HepG2 (cell line): ENCODE measurements around the gene LIMCH1. TPM values are rescaled to one million over a fixed set of nuclear protein-coding genes. Genes with fewer than 3 reads are reported as not detected.

ENCODE experiments used
- ATAC-seq: fragments of 200-7000 bp; cut with Tn5 transposase; 3 replicates; pipeline ENCODE4 v1.9.1; 2020; ENCODE audit warnings: mild to moderate bottlenecking, moderate library complexity
- BruUV-seq: library from RNA; stranded (reverse); fragments of 400-500 nt; replicated peaks from 2 replicates; lab custom pipeline; 2021; lab: Mats Ljungman, UMichigan
- CTCF ChIA-PET: fragments of 300-600 bp; formaldehyde crosslinking; extraction: SDS; loops from one replicate; lab custom pipeline; 2021; ENCODE audit warnings: low total read pairs, inconsistent platforms, low intra/inter-chr PET ratio; lab: Yijun Ruan, JAX
- POLR2A ChIA-PET: fragments of 350-600 bp; sonication (Branson Sonifier 250); formaldehyde crosslinking; loops from one replicate; lab custom pipeline; 2020; ENCODE audit warnings: antibody characterized with exemption, inconsistent platforms; lab: Yijun Ruan, JAX
- DNase-seq: peaks from one replicate; pipeline ENCODE4 v3.0.0-alpha.2; 2015; ENCODE audit warnings: low spot score
- FAIRE-seq: peaks from 3 replicates; lab custom pipeline; 2011; peaks lifted over from hg19 to GRCh38; lab: Jason Lieb, UNC
- H2AFZ ChIP-seq: one replicate; pipeline ENCODE4 v1.6.1; 2011; ENCODE audit warnings: low read length, inconsistent platforms
- H3K27ac ChIP-seq: fragments of 300-600 bp; 3 replicates; pipeline ENCODE4 v1.8.0; 2011; ENCODE audit warnings: mixed run types, mild to moderate bottlenecking, mixed read lengths, low read length, inconsistent platforms; ENCODE audit not compliant: insufficient read depth; ENCODE audit errors: extremely low read length
- H3K27me3 ChIP-seq, 2 experiments: fragments of 200-600 bp in 1 of 2; 2 replicates in 1 of 2; 3 replicates in 1 of 2; pipeline versions ENCODE4 v1.6.0 to v1.8.0; 2011; ENCODE audit warnings: low read length in 2 of 2, mild to moderate bottlenecking in 2 of 2, moderate library complexity in 2 of 2, inconsistent platforms in 1 of 2; ENCODE audit not compliant: insufficient read depth in 2 of 2, control insufficient read depth in 1 of 2
- H3K36me3 ChIP-seq, 2 experiments: fragments of 200-600 bp in 1 of 2; replicated peaks in 1 of 2; 2 replicates in 1 of 2; 3 replicates in 1 of 2; pipeline versions ENCODE4 v1.5.1 to v1.8.0; 2011; ENCODE audit warnings: low read length in 2 of 2, inconsistent platforms in 1 of 2; ENCODE audit not compliant: insufficient read depth in 2 of 2, control insufficient read depth in 1 of 2
- H3K4me1 ChIP-seq: 2 replicates; pipeline ENCODE4 v1.5.1; 2012; ENCODE audit warnings: low read length, inconsistent platforms; ENCODE audit not compliant: insufficient read depth
- H3K4me2 ChIP-seq: 2 replicates; pipeline ENCODE4 v1.6.0; 2011; ENCODE audit warnings: low read depth, low read length, inconsistent platforms
- H3K4me3 ChIP-seq, 3 experiments: fragments of 200-600 bp in 1 of 3; sonication (generic), shearing (Covaris generic) in 1 of 3; replicated peaks in 1 of 3; 2 replicates each; pipeline ENCODE4 v1.5.1; 2011 to 2016; ENCODE audit warnings: low read length in 3 of 3, inconsistent platforms in 2 of 3, low read depth in 2 of 3, mild to moderate bottlenecking in 2 of 3, control low read depth in 1 of 3, mixed read lengths in 1 of 3; ENCODE audit not compliant: insufficient read depth in 1 of 3
- H3K79me2 ChIP-seq: one replicate; pipeline ENCODE4 v1.6.1; 2011; ENCODE audit warnings: low read length, inconsistent platforms; ENCODE audit not compliant: insufficient read depth
- H3K9ac ChIP-seq: 2 replicates; pipeline ENCODE4 v1.6.0; 2011; ENCODE audit warnings: mild to moderate bottlenecking, low read depth, low read length, inconsistent platforms; ENCODE audit not compliant: insufficient read depth
- H3K9me3 ChIP-seq: 2 replicates; pipeline ENCODE4 v1.5.1; 2012; ENCODE audit warnings: mild to moderate bottlenecking, low read length
- H4K20me1 ChIP-seq: 2 replicates; pipeline ENCODE4 v1.6.0; 2011; ENCODE audit warnings: inconsistent platforms, mild to moderate bottlenecking, low read length, moderate library complexity; ENCODE audit not compliant: insufficient read depth
- CBX5 ChIP-seq: sonication (generic); formaldehyde crosslinking; IDR thresholded peaks from 2 replicates; pipeline ENCODE4 v1.4.0; 2020; ENCODE audit warnings: missing genetic modification reagents, borderline replicate concordance
- CCAR2 ChIP-seq: fragments of 200-400 bp; formaldehyde crosslinking; optimal IDR thresholded peaks from 2 replicates; pipeline ENCODE3; 2018; ENCODE audit warnings: low read depth, mild to moderate bottlenecking, low read length, moderate library complexity
- CCDC6 ChIP-seq: sonication (generic); formaldehyde crosslinking; IDR thresholded peaks from 2 replicates; pipeline ENCODE4 v1.8.1; 2022; ENCODE audit warnings: mild to moderate bottlenecking, missing genetic modification reagents, moderate library complexity
- ETV6 ChIP-seq: sonication (generic); formaldehyde crosslinking; conservative IDR thresholded peaks from 2 replicates; pipeline ENCODE4 v1.4.0; 2020; ENCODE audit warnings: missing genetic modification reagents
- HCFC1 ChIP-seq: fragments of 150-350 bp; IDR thresholded peaks from 2 replicates; pipeline ENCODE4 v1.6.1; 2014; ENCODE audit warnings: low read depth, low read length
- SAP130 ChIP-seq: IDR thresholded peaks from 2 replicates; pipeline ENCODE4 v1.6.1; 2016; ENCODE audit warnings: low read depth
- THRA ChIP-seq: sonication (generic); formaldehyde crosslinking; IDR thresholded peaks from 2 replicates; pipeline ENCODE4 v1.4.0; 2020; ENCODE audit warnings: missing genetic modification reagents, borderline replicate concordance
- ZBTB20 ChIP-seq: sonication (generic); formaldehyde crosslinking; IDR thresholded peaks from 2 replicates; pipeline ENCODE4 v1.8.1; 2023; ENCODE audit warnings: missing genetic modification reagents, low read depth, mild to moderate bottlenecking, borderline replicate concordance
- ZBTB34 ChIP-seq: sonication (generic); formaldehyde crosslinking; IDR thresholded peaks from 2 replicates; pipeline ENCODE4 v1.8.0; 2022; ENCODE audit warnings: mild to moderate bottlenecking, missing genetic modification reagents
- ZNF3 ChIP-seq: IDR thresholded peaks from 2 replicates; pipeline ENCODE4 v1.7.0; 2017; ENCODE audit warnings: inconsistent platforms
- ZNF441 ChIP-seq: sonication (generic); formaldehyde crosslinking; IDR thresholded peaks from 2 replicates; pipeline ENCODE4 v1.7.0; 2021; ENCODE audit warnings: missing genetic modification reagents, borderline replicate concordance
- WGBS: methylation state at CpG from one replicate; pipeline ENCODE4 v1.1.6; 2017; ENCODE audit warnings: low lambda C conversion rate; 5-methylcytosine and 5-hydroxymethylcytosine counted together
- in situ Hi-C: cut with HindIII; loops from 2 replicates; pipeline ENCODE4 v1.10.0; 2017; ENCODE audit warnings: low pct_unique_long_range_greater_than_20kb; ENCODE audit not compliant: extremely low pct_ligation_motif_present
- intact Hi-C: fragments of 100-400 bp; cut with micrococcal nuclease; formaldehyde crosslinking; loops from one replicate; pipeline ENCODE4 v1.10.0; 2022; ENCODE audit not compliant: unreplicated experiment
- polyA plus RNA-seq, 8 experiments: library from polyadenylated mRNA; depleted of rRNA in 3 of 8; stranded (reverse) in 7 of 8; unstranded in 1 of 8; fragments of >200 nt; fragmentation: Illumina TruSeq in 4 of 8; extraction: Trizol in 4 of 8; gene quantifications; 2 replicates each; pipeline versions ENCODE4 v1.2.1 to v1.2.3, GENCODE V29; 2011 to 2016; ENCODE audit warnings: low read depth in 4 of 8, missing spikeins in 1 of 8, mixed read lengths in 1 of 8; ENCODE audit not compliant: insufficient read depth in 1 of 8
- total RNA-seq, 5 experiments: library from RNA; depleted of rRNA; stranded (reverse); fragments of >200 nt; fragmentation: Illumina TruSeq; extraction: Trizol; gene quantifications; 2 replicates each; pipeline ENCODE4 v1.2.3, GENCODE V29; 2016; ENCODE audit warnings: low read depth in 1 of 5

Gene LIMCH1
- total and polyA plus RNA-seq, 2 of the 13 experiments (the other 11 are each of a cell fraction or from before 2014, with no cell fraction given), result 0.04 TPM; not detected in 1

- TF ChIP-seq SAP130 (CRISPR knock-in tag), result no peak
- TF ChIP-seq CCDC6 (CRISPR knock-in tag), result no peak
- TF ChIP-seq HCFC1, result no peak
- no peak for TF ChIP-seq ETV6 (CRISPR knock-in tag)
- TF ChIP-seq ZNF3 (CRISPR knock-in tag), result no peak
- no peak for TF ChIP-seq THRA (CRISPR knock-in tag)
- TF ChIP-seq CBX5 (CRISPR knock-in tag), result no peak
- no peak for TF ChIP-seq CCAR2
- no peak for TF ChIP-seq ZBTB34 (CRISPR knock-in tag)
- no peak for TF ChIP-seq ZNF441 (CRISPR knock-in tag)
- TF ChIP-seq ZBTB20 (CRISPR knock-in tag), result no peak
- BruUV-seq, result no TSS peak
- H3K27me3 ChIP-seq, result no peaks in the 10 kb centered on the region
- WGBS, result 0% methylated on average over 2 of the region's 2 CpGs
- no peak overlapping the region for H2AFZ ChIP-seq
- no peaks in the 10 kb centered on the region for H3K79me2 ChIP-seq
- H3K36me3 ChIP-seq, result no peaks in the 10 kb centered on the region
- no peak for FAIRE-seq
- no peak overlapping the region for H3K4me2 ChIP-seq
- no peak for DNase-seq
- in situ Hi-C loops (no loop called here), intact Hi-C loops (no loop called here)
- no peaks in the 10 kb centered on the region for H3K9me3 ChIP-seq
- H3K4me1 ChIP-seq, result no peaks in the 10 kb centered on the region
- no peak overlapping the region for H3K4me3 ChIP-seq
- ATAC-seq, result no peak
- CTCF ChIA-PET, result no interaction called here
- no peak overlapping the region for H3K27ac ChIP-seq
- POLR2A ChIA-PET, result no interaction called here
- H4K20me1 ChIP-seq, result no peaks in the 10 kb centered on the region
- H3K9ac ChIP-seq, result no peak overlapping the region
Observed at GRCh38 chr4:41551536-41551935, 13.6 kb downstream of the LIMCH1 start.
